Astrocyte (in vitro differentiated cells and primary cell): ENCODE data around the gene TBC1D14. TPM values are rescaled to one million over a fixed set of nuclear protein-coding genes. Genes with fewer than 3 reads are reported as not detected.
A peak's percentile ranks its signal among the peaks of the same experiment; 100 is the strongest.

Experiments
- DNase-seq: peaks from one replicate; pipeline ENCODE4 v3.0.0-alpha.2; 2010; ENCODE audit warnings: low read depth
- FAIRE-seq: peaks from 2 replicates; lab custom pipeline; 2011; peaks lifted over from hg19 to GRCh38; lab: Jason Lieb, UNC
- H2AFZ ChIP-seq: 2 replicates; pipeline ENCODE4 v1.6.0; 2012; ENCODE audit warnings: low read depth, low read length, inconsistent platforms
- H3K27ac ChIP-seq: 2 replicates; pipeline ENCODE4 v1.5.1; 2011; ENCODE audit warnings: low read depth, low read length, inconsistent platforms
- H3K27me3 ChIP-seq: 2 replicates; pipeline ENCODE4 v1.6.0; 2011; ENCODE audit warnings: low read length, inconsistent platforms; ENCODE audit not compliant: insufficient read depth
- H3K36me3 ChIP-seq: 2 replicates; pipeline ENCODE4 v1.5.1; 2011; ENCODE audit warnings: low read length, inconsistent platforms; ENCODE audit not compliant: insufficient read depth
- H3K4me1 ChIP-seq: 2 replicates; pipeline ENCODE4 v1.5.1; 2011; ENCODE audit warnings: low read length, inconsistent platforms; ENCODE audit not compliant: insufficient read depth
- H3K4me2 ChIP-seq: 2 replicates; pipeline ENCODE4 v1.6.0; 2012; ENCODE audit warnings: low read length, inconsistent platforms
- H3K4me3 ChIP-seq: 2 replicates; pipeline ENCODE4 v1.5.1; 2011; ENCODE audit warnings: low read depth, mild to moderate bottlenecking, low read length, inconsistent platforms; ENCODE audit not compliant: insufficient read depth
- H3K79me2 ChIP-seq: 2 replicates; pipeline ENCODE4 v1.6.0; 2012; ENCODE audit warnings: mild to moderate bottlenecking, low read length, inconsistent platforms; ENCODE audit not compliant: insufficient read depth
- H3K9ac ChIP-seq: 2 replicates; pipeline ENCODE4 v1.6.0; 2012; ENCODE audit warnings: mild to moderate bottlenecking, low read length, inconsistent platforms
- H3K9me3 ChIP-seq: 2 replicates; pipeline ENCODE4 v1.5.1; 2012; ENCODE audit warnings: low read depth, mild to moderate bottlenecking, low read length, inconsistent platforms; ENCODE audit not compliant: insufficient read depth
- H4K20me1 ChIP-seq: 2 replicates; pipeline ENCODE4 v1.6.0; 2012; ENCODE audit warnings: low read length, inconsistent platforms; ENCODE audit not compliant: insufficient read depth
- H3K27ac Mint-ChIP-seq: one replicate; pipeline ENCODE4 v1.8.0; 2021; ENCODE audit warnings: mild to moderate bottlenecking, mixed read lengths; ENCODE audit not compliant: unreplicated experiment
- H3K27me3 Mint-ChIP-seq: one replicate; pipeline ENCODE4 v1.8.0; 2021; ENCODE audit warnings: low read depth, mixed read lengths; ENCODE audit not compliant: unreplicated experiment
- H3K36me3 Mint-ChIP-seq: one replicate; pipeline ENCODE4 v1.8.0; 2021; ENCODE audit warnings: low read depth, mixed read lengths; ENCODE audit not compliant: unreplicated experiment
- H3K4me1 Mint-ChIP-seq: one replicate; pipeline ENCODE4 v1.8.0; 2021; ENCODE audit warnings: low read depth, mixed read lengths; ENCODE audit not compliant: unreplicated experiment
- H3K4me3 Mint-ChIP-seq: one replicate; pipeline ENCODE4 v1.8.0; 2021; ENCODE audit warnings: mild to moderate bottlenecking, moderate library complexity, mixed read lengths; ENCODE audit not compliant: unreplicated experiment
- H3K9me3 Mint-ChIP-seq: one replicate; pipeline ENCODE4 v1.8.0; 2021; ENCODE audit warnings: mild to moderate bottlenecking, mixed read lengths; ENCODE audit not compliant: unreplicated experiment
- CTCF ChIP-seq: IDR thresholded peaks from 2 replicates; pipeline ENCODE4 v1.5.1; 2011; ENCODE audit warnings: low read depth, mild to moderate bottlenecking, inconsistent platforms, low read length, moderate library complexity; ENCODE audit not compliant: insufficient read depth
- EZH2 ChIP-seq: IDR thresholded peaks from 2 replicates; pipeline ENCODE4 v1.6.1; 2012; ENCODE audit warnings: mild to moderate bottlenecking, low read length, inconsistent platforms; ENCODE audit not compliant: insufficient read depth
- total RNA-seq: library from RNA; stranded (reverse); gene quantifications from 2 replicates; pipeline ENCODE4 v1.2.1, GENCODE V29; 2021

The TBC1D14 gene
- total RNA-seq, 1 donor from 2014 or later = 30.4 TPM

- Mint-ChIP-seq H3K27ac (peak overlapping the region; percentile 42), H3K4me3 (peak overlapping the region; percentile 76)
- no peak overlapping the region for H3K4me3 ChIP-seq
These were observed 136.6 kb downstream of the TBC1D14 start for GRCh38 chr4:7045961-7046921.

GRCh38 chr4:7046971-7047370, 137.3 kb downstream of the TBC1D14 start:
- no peak overlapping the region for H3K4me2 ChIP-seq
- peaks cover 82% of the 10 kb centered on the region for H3K79me2 ChIP-seq
- Mint-ChIP-seq H3K27me3 (no peaks in the 10 kb centered on the region), H3K4me3 (peak overlapping the region; percentile 76), H3K9me3 (no peaks in the 10 kb centered on the region), H3K27ac (no peak overlapping the region), H3K36me3 (peaks cover 10% of the 10 kb centered on the region), H3K4me1 (peaks cover 27% of the 10 kb centered on the region)
- peaks cover 79% of the 10 kb centered on the region for H4K20me1 ChIP-seq
- no peak overlapping the region for H2AFZ ChIP-seq
- no peak for FAIRE-seq
- peaks cover 14% of the 10 kb centered on the region for H3K4me1 ChIP-seq
- no peak for DNase-seq
- H3K27me3 ChIP-seq = no peaks in the 10 kb centered on the region
- no peaks in the 10 kb centered on the region for H3K9me3 ChIP-seq
- H3K4me3 ChIP-seq = no peak overlapping the region
- TF ChIP-seq EZH2 (no peak), CTCF (no peak)
- no peaks in the 10 kb centered on the region for H3K36me3 ChIP-seq
- no peak overlapping the region for H3K27ac ChIP-seq
- H3K9ac ChIP-seq = no peak overlapping the region

More at GRCh38 chr4:7045961-7046921, 136.6 kb downstream of the TBC1D14 start:
- Histone ChIP-seq H4K20me1 (peaks cover 74% of the 10 kb centered on the region), H3K4me1 (peaks cover 21% of the 10 kb centered on the region), H3K79me2 (peaks cover 77% of the 10 kb centered on the region), H2AFZ (no peak overlapping the region), H3K9ac (no peak overlapping the region), H3K9me3 (no peaks in the 10 kb centered on the region), H3K36me3 (no peaks in the 10 kb centered on the region), H3K4me2 (peak overlapping the region; percentile 100), H3K27me3 (no peaks in the 10 kb centered on the region), H3K27ac (no peak overlapping the region)
- H3K27me3 Mint-ChIP-seq = no peaks in the 10 kb centered on the region
- H3K4me1 Mint-ChIP-seq = peaks cover 32% of the 10 kb centered on the region
- no peaks in the 10 kb centered on the region for H3K9me3 Mint-ChIP-seq
- no peak for DNase-seq
- peaks cover 10% of the 10 kb centered on the region for H3K36me3 Mint-ChIP-seq
- FAIRE-seq = no peak
- TF ChIP-seq CTCF (no peak), EZH2 (no peak)
